Activated CD8-positive, alpha-beta memory T cell treated with anti-CD3 and anti-CD28 coated beads, Interleukin-2, amount 50 U/mL, for 24 hours (primary cell): ENCODE data around the gene LETMD1.
A peak's percentile ranks its signal among the peaks of the same experiment; 100 is the strongest.

Source experiments
- DNase-seq: peaks from one replicate; pipeline ENCODE4 v3.0.0-alpha.2; 2020; ENCODE audit errors: extremely low read depth

LETMD1 gene

DNA sequence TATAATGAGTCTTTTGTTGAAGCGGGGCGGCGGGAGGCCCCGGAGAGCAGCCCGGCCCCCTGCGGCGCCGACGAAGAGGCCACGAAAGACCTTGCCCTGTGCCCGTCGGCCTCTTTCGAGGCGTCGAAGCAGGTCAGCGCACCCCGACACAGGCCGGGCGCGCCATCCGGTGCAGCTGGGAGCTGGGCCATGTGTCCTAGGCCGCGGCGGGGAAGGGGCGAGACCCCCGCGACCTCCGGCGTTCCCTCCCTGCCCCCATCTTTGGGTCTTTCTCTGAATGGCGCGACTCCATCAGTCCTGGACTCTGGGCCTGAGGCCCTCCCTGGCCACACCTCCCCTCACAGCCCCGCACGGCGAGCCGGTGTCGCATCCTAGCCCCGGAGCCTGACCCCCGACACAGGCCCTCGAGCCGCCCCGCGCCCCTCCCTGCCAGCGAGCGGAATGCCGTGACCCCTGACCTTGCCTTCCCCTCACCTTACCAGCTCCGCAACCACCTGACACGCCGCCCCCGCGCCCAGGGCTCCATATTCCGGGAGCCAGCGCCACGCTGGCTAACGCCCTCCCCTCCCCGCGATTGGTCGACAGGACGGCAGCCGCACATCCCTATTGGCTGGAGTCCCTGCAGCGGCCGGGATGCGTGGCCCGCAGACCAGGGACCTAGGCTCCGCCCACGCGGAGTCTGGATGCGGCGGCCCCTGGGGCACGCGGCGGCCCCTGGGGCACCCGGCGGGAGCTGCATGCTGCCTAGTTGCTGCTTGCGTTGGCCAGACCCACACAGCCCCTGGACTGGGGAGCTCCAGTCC is 22.1 kb upstream of the LETMD1 start, which contains the start of gene SLC11A2:
SLC11A2 (minus strand) TSS at position 549 of the 803 bp plus-strand sequence. CDS start 15,656 bp downstream, outside the sequence.
- DNase-seq: peak; percentile 79

DNA sequence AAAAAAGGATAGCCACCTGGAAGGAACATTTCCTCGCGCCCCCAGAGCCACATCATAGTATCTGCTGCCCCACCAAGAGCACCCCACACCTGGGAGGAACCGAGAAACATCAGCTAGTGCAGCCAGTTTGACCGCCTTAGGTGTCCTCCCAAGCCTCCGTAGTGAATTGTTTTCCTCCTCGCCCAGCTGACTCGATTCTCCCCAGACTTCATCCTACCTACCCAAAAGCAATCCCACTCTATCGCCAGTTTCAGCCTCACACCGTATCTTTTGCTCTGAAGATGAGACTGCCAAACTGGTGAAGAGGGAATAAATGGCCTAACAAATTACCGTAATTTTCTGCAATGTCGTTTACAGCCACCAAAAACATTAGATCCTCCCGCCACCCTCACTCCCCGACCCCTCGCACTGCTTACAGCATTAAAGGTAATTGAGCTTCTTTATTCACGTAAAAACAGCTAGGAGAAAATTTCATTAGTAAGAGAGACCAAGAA is 20.7 kb upstream of the LETMD1 start:
- DNase-seq: no peak

GRCh38 chr12:51028126-51028812 is 19.9 kb upstream of the LETMD1 start:
- DNase-seq: no peak

DNA sequence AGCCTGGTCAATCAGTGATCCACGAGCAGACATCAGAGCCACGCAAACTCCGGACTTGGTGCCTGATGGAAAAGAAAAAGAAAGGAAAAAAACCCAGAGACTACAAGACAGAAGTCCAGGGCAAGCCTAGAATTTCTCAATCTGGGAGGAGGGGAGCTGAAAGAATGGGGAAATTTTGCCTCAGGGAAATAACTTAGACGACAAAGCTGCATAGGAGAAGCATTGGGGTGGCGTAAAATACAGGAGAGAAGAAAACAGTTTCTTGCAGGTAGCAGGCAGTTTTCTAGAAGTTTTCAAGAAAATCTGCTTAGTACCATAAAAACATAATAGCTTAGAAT is 19.3 kb upstream of the LETMD1 start:
- DNase-seq: no peak

DNA sequence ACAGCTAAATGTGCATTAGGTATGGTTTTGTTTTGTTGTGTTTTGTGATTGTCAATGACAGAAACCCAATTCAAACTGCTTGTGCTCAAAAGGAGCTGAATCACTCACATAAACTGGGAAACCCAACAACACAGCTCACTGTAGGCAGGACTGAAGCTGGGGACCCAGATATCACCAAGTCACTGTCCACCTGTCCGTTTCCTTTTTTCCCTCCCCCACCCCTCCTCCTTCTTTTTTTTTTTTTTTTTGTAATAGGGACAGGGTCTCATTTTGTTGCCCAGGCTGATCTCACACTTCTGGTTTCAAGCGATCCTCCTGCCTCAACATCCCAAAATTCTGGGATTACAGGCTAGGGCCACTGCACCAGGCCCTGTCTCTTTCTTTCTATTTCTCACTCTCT is 15.1 kb upstream of the LETMD1 start:
- no peak for DNase-seq

DNA sequence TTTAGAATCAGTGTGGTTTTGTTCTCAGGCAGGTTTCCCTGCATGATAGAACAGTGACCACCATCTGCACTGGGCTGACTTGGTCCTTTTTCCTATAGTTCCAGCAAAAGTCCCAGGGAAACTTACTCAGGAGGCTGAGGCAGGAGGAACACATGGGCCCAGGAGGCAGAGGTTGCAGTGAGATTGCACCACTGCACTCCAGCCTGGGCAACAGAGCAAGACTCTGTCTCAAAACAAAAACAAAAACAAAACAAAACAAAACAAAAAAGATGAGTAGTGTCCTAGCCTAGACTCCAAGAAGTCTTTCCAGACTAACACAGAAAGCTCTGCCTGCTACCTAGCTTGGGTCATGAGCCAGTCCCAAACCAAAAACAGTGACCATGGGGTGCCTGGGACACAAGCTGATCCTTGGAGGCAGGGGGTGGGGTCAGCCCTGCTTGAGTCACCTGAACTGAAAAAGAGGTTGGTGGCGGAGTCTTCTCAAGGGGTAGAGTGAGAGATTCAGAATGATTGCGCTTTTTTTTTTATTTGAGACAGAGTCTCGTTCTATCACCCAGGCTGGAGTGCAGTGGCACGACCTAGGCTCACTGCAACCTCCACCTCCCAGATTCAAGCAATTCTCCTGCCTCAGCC is 14.6 kb upstream of the LETMD1 start:
- DNase-seq: no peak

- no peak for DNase-seq
These were observed 11.8 kb upstream of the LETMD1 start for GRCh38 chr12:51036279-51036678.

DNA sequence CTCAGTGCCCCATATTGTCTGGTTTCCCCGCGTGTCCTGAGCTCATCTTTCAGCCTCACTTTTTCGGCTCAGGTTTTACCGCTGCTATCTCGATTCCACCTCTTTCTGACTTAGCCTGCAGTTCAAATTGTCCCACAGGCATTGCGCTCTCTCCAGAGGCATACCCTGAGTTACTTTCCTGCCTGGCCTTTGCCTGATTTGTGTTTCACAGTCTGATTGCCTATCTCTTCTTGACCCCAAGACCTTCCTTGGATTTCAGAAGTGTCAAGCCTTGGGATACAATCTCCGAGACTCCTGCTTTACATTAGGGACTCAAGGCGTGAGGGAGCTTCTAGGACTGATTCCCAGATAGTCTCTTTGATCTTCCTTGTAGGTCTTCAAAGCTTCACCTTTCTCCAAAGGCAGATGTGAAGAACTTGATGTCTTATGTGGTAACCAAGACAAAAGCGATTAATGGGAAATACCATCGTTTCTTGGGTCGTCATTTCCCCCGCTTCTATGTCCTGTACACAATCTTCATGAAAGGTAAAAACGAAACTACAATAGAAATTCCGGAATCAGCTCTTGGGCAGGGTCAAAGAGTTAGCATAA is 629 bp downstream of the LETMD1 start:
- DNase-seq: no peak

DNA sequence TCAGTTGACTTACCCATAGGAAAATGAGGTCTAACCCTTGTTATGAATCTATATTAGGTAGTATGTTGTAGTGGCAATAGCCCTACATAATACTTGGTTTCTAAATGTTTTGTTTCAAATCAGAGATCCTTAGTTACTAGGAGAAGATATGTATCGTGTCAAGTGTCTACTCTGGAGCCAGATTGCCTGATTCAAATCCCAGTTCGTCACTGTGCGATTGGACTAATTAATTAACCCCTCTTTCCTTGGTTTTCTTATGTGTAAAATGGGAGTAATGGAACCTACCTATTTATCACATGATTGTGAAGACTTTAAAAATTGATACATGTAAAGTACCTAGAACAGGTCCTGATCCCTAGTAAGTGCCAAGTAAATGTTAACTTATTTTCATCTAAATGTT is 1.4 kb downstream of the LETMD1 start:
- DNase-seq: no peak

GRCh38 chr12:51051787-51052186 is 3.7 kb downstream of the LETMD1 start:
- no peak for DNase-seq

GRCh38 chr12:51055060-51055459 is 6.9 kb downstream of the LETMD1 start:
- no peak for DNase-seq

DNA sequence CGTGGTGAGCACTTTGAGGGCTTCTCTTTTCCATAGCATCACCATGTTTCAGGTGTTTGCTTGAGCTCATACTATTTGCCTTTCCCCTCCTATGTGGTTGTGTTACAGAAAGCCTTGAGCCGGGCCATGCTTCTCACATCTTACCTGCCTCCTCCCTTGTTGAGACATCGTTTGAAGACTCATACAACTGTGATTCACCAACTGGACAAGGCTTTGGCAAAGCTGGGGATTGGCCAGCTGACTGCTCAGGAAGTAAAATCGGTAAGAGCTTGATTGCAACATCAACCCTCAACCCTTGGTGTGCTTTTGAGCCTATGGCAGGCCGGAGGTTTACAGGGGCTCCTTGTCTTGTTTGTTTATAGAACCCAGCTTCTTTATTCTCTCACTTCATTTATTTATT is 8.1 kb downstream of the LETMD1 start:
- no peak for DNase-seq

- DNase-seq: no peak
These were observed 11.0 kb downstream of the LETMD1 start for GRCh38 chr12:51059086-51059485.

DNA sequence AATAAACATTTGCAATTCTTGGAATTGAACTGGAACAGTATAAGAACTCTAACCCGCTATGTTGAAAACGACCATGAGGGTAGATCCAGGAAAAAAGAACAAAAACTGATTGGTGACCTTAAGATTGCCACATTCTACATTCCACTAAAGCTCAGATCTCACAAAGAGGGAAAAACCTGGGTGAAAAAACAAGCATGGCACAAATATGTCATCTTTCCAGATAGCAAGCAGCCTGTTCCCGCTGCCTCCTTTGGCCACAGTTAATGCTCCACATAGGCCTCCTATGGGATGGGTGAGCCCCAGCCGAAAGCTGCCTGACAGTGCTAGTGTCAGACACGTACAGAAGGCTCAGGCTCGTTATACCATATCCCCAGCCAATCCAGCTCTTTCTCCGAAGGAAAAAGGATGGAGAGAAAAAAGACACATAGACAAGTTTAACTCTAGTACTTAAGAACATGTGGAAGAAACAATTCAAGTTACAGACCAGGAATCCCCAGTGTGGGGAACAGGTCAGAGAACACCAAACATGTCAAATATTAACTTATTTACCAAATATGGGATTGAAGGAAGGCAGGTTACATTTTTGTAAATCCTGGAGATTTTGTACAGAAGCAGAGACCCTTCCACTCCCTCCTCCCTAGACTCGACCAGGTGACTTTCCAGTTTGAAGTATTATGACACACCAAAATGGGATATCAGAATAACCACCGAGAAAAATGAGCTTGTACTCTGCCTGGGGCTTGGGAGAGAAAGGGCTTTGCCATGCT is 14.7 kb downstream of the LETMD1 start:
- DNase-seq: no peak

GRCh38 chr12:51065530-51065929 is 17.4 kb downstream of the LETMD1 start:
- no peak for DNase-seq

DNA sequence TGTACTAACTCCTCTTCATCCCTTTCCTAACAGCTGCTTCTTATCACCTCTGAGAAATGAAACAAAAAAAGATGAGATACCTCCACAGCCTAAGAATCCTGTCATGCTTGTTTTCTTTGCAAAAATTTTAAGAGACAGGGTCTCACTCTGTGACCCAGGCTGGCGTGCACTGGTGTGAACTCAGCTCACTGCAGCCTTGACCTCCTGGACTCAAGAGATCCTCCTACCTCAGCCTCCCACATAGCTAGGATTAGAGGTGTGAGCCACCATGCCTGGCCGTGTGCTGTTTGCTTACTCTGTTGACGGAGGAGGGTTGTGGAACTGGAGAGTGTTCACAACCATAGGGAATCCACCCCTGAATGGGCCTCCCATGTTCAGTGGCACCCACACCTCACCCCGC is 19.1 kb downstream of the LETMD1 start:
- DNase-seq: no peak

DNA sequence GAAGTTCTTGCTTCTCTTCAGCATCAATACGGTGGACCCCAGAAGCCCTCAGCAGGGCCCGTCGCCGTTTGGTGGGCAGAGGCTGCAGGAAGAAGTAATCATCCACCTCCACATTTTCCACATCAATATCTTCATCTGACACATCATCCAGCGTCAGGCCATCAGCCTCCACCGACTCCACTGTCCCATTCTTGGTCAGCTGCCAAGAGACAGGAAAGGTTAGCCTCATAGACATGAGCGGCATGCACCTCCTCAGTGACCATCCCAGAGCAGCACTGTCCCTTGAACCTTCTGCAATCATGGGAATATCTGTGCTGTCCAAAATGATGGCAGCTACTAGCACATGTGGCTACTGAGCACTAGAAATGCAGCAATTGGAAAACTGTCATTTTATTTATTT is 19.6 kb downstream of the LETMD1 start:
- DNase-seq: no peak

DNA sequence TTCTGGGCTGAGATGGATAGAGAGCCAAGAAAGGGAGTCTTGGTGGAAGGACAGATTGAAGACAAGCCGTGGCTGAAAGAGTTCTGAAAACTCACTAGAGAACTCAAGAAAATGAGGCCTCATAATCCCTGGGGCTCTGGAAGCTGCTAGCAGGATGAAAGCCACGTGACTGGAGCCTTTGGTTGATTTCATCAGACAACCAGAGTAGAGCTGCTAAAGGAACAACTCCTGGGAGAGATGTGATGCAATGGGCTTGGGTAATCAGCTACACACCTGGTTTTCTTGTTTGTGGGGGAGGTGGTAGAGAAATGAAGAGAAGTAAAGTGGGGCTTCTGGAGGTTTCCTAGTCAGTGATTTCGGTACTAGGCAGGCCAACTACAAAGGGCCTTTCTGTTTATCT is 21.9 kb downstream of the LETMD1 start:
- DNase-seq: no peak

GRCh38 chr12:51071663-51072062 is 23.5 kb downstream of the LETMD1 start:
- no peak for DNase-seq

DNA sequence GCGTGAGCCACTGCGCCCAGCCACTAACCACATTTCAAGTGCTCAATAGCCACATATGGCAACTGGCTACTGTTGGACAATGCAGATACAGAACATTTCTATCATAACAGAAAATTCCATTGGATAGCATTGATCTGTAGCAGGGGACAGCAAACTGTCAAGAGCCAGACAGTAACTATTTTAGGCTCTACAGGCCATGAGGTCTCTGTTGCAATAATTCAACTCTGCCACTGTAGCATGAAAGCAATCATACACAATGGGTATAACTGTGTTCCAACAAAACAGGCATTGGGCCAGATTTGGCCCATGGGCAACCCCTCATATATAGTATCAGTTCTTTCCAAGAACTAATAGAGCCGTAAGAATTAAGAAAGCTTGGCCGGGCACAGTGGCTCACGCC is 27.3 kb downstream of the LETMD1 start:
- no peak for DNase-seq

DNA sequence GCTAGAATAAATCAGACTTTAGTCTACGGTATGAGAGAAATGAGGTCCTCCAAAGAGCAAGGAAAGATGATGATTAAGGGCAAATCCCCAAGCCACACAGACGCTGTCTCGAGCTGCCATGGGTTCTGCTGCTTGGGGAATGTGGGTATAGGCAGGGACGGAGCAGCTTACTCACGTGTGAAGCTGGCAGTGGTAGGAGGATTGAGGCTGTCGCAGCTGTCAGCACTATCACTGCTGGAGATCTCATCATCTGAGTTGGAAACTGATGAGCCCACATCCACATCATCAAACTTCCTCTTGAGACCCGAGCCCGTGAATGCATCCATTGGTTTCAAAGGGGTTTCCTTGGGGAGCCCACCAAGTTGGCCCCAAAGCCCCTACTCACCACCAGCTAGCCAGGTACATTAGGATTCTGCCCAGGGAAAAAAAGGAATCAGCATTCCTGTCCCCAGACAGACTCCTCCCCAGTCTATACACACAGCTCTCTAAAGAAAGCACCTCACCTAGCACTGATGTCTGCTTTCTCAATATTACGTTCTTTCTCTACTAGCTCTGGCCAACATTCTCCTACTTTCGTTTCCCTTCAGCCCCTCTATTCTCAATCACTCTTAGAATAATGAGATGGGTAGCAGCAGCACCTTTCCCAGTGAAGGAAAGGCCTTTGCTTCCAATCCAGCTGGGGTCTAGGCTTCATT is 28.3 kb downstream of the LETMD1 start:
- DNase-seq: no peak
